Stimulated activated CD4-positive, alpha-beta T cell treated with anti-CD3 and anti-CD28 coated beads, Interleukin-2, amount 100 ng/mL, for 4 hours (primary cell): ENCODE results near the gene PML.
A peak's percentile ranks its signal among the peaks of the same experiment; 100 is the strongest.

Source experiments
- DNase-seq: peaks from one replicate; pipeline ENCODE4 v3.0.0-alpha.2; 2020; ENCODE audit warnings: low read depth

Gene PML

DNA sequence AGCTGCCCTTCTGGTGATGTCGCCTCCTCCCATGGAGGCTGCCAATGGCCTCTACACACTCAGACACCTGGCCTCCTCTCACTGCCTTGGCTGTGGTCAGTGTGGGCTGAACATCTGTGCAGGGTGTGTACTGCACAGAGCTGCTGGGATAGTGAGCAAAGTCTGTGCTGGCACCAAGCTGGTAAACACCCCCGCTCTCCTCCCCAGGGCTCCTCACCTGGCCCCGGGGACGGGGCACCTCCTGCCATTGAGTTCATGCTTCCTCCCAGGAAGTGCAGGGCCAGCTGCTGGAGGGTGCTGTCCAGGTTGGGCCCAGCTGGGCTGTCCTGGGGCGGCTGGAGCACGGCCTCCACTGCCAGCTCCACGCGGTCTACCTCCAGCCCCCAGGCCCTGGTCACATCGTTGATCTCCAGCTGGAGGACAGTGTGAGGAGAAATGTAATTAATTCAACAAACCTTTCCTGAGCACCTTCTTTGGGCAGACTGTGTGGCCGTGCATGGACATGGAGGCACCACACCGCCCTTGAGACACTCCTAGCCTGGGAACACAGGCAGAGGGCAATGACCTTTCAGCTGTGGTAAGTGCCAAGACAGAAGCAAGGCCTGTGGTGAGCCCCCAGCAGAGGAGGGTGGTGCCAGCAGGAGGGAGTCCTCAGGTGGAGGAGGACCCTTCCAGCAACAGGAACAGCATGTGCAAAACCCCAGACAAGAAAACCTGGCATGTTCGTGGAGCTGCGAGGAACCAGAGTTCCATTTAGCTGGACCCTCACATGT lies 9.2 kb upstream of the PML start:
- no peak for DNase-seq

- DNase-seq, result no peak
Observed at GRCh38 chr15:73986055-73986775, 8.3 kb upstream of the PML start.

DNA sequence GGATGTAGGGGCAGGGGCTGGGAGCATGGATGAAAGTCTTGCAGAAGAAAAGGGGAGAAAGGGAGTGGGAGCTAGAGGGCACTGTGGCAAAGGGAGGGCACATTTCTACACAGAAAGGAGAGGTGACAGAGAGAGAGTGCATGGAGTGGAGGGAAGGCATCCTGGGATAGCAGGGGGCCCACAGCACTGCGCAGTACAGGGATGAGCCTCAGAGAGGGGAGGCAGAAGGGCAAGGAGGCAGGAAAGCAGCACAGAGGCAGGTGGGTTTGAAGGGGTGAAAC lies 7.8 kb upstream of the PML start:
- no peak for DNase-seq

- no peak for DNase-seq
Observed at GRCh38 chr15:73987250-73987649, 7.3 kb upstream of the PML start.

- no peak for DNase-seq
Observed at GRCh38 chr15:73987681-73988444, 6.7 kb upstream of the PML start.

GRCh38 chr15:73988445-73988969 lies 6.0 kb upstream of the PML start:
- no peak for DNase-seq

DNA sequence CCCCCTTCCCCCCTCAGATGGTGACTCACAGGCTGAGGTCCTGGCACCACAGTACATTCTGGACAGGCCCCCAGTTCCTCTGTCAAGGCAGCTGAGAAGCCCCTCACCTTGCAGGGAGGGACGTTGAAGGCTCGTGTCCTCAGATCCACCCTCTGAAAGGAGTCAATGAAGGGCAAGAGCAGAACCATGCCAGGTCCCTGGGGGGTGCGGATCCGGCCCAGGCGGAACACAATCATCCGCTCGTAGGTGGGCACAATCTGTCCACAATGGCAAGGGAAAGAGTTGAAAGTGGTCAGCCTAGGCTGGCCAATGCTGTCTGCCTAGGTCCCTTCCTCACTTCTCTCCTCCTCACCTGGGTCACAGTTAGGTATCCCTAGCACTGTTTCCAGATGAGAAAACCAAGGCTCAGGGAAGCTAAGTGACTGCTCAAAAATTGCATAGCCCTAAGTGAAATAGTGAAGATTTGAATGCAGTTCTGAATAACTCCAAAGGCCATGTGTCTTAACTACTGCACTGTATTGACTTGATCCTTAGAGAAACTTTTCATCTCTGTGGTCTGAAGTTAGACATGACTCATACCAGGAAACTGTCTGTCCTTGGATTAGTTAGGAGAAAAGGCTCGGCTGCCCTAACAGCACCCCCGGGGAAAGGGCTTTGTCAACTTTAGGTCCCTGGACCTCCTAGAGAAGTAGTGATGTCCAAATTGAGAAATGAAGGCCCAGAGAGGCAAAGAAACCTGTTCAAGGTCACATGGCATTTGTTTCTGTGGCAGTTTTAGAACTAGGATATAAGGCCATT lies 5.3 kb upstream of the PML start:
- DNase-seq, result no peak

- DNase-seq, result no peak
Observed at GRCh38 chr15:73990250-73991005, 4.1 kb upstream of the PML start.

- no peak for DNase-seq
Observed at GRCh38 chr15:73991260-73991659, 3.3 kb upstream of the PML start.

DNA sequence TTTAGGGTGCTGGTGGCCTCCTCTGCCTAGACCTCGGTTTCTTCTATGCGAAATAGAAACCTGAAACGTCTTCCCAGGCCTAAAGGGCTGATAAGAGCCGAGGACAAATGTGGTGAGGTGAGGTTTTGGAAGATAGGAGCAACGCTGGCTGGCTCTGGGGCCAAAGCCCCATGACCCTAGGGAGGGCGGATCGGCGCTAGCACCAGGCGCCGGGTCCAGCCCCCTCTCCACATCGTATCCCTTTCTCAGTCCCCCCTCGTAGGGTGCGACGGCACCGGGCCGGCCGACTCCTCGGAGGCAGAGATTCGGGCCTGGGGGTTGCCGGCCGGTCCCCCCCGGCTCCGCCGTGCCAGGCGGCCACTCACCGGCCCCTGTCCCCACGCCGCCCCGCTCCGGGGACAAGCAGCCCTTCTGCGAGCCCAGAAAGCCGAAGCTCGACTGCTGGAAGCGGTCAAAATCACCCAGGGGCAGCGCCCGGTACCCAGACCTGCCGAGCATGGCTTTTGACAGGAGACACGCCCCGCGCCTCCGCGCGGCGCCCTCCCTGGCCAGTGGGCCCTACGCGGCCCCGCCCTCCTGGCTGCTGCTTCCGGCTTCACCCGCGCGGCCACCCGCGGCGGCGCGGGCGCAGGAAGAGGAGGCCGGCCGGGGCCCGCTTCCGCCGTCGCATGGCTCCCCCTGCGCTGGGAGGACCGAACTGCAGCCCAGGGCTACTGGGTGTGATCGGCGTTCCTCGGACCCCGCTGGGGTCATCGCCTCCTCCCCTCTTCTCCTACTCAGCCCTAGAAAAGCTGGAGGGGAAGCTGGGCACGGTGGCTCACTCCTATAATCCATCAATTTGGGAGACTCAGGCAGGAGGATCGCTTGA lies 2.6 kb upstream of the PML start, which contains the start of gene STOML1:
Gene STOML1, minus strand, starts transcription at position 570 of the 868 bp plus-strand sequence. Its CDS starts 72 bp downstream, at position 498.
- peak; percentile 89 for DNase-seq

GRCh38 chr15:73992594-73992898 lies 2.0 kb upstream of the PML start:
- no peak for DNase-seq

GRCh38 chr15:73993211-73993994 lies 1.1 kb upstream of the PML start:
- no peak for DNase-seq

GRCh38 chr15:73994912-73995622 lies 551 bp downstream of the PML start:
- no peak for DNase-seq

DNA sequence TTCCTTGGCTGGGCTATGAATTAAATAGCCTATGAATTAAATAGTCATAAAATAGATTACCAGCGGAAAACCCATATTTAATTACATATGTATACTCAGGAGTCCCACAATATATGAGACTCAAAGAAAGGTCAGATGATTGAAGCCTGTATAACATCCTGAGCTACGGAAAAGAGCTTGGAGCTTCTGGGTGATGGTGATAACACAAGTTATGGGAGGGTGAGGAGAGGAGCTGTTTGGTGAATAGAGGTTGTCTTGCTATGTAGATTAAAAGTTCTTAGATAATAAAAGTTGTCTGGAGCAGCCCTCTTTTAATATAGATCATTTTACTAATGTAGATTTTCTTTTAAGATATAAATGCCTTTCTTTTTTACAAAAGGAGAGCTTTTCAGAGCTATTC lies 1.8 kb downstream of the PML start:
- no peak for DNase-seq

DNA sequence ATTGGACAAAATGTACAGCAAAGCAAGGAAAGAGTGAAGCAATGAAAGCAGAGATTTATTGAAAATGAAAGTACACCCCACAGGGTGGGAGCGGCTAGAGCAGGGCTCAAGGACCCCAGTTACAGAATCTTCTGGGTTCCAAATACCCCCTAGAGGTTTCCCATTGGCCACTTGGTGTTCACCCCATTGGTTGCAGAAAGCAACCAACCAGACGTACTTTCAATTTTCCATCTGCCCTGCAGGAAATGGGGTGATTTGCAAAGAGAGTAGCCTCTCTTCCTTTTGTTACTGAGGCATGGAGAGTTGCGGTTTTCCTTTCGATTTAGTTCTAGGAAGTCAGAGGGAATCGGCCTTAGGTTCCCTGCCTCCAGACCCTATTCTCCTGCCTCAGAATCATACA lies 2.4 kb downstream of the PML start:
- DNase-seq, result no peak

DNA sequence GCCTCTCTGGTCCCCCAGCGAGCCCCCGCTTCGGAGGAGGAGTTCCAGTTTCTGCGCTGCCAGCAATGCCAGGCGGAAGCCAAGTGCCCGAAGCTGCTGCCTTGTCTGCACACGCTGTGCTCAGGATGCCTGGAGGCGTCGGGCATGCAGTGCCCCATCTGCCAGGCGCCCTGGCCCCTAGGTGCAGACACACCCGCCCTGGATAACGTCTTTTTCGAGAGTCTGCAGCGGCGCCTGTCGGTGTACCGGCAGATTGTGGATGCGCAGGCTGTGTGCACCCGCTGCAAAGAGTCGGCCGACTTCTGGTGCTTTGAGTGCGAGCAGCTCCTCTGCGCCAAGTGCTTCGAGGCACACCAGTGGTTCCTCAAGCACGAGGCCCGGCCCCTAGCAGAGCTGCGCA lies 3.5 kb downstream of the PML start:
- no peak for DNase-seq

DNA sequence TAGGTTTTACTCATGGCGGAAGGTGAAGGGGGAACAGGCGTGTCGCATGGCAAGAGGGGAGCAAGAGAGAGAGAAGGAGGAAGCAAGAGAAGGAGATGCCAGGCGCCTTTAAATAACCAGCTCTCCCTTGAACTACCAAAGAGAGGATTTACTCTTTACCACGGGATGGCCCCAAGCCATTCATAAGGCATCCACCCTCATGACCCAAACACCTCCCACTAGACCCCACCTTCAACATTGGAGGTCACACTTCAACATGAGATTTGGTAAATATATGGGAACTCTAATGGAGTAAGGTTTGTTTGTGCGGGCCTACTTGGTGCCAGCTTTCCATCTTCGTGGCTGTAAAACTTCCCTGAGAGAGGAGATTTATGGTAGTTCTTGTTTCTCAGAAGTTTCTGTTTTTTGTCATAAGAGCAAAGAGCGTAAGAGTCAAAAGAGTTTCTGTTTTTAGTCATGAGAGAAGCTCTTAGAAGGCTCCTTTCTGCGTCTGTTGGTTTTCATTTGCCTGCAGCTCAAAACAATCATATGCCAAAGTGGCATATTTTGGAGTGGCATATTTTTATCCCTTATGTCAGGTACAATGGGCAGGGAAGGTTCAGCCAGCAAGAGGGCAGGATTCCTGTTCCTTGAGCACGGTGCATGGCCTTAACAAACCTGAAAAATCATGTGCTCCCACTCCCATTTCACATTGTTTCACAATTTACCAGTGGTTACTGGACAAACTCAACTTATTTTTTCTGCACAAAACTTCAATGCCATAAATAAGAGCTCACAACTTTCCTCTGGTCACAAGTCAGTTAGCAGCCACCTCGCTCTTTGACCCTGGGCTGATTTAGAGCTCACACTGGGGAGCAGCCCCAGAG lies 12.5 kb downstream of the PML start:
- no peak for DNase-seq

- DNase-seq, result no peak
Observed at GRCh38 chr15:74007820-74008371, 13.4 kb downstream of the PML start.
